SK-N-MC (cell line): ENCODE measurements around the gene GJD3.

Source experiments
- DNase-seq: peaks from one replicate; pipeline ENCODE4 v3.0.0-alpha.2; 2011; ENCODE audit warnings: low read depth, low spot score
- H3K27ac ChIP-seq: fragments of 200-600 bp; sonication (generic); 2 replicates; pipeline ENCODE4 v1.5.1; 2016; ENCODE audit warnings: mixed run types
- H3K36me3 ChIP-seq: fragments of 200-600 bp; sonication (generic); 2 replicates; pipeline ENCODE4 v1.6.1; 2017; ENCODE audit warnings: antibody characterized with exemption, low read length, mixed read lengths; ENCODE audit not compliant: insufficient read depth
- H3K4me3 ChIP-seq: fragments of 200-600 bp; sonication (generic); 2 replicates; pipeline ENCODE4 v1.5.1; 2016
- H3K9ac ChIP-seq: fragments of 200-600 bp; sonication (generic); 2 replicates; pipeline ENCODE4 v1.8.0; 2017; ENCODE audit warnings: mixed run types, mixed read lengths; ENCODE audit not compliant: insufficient read length
- H3K9me3 ChIP-seq: fragments of 200-600 bp; sonication (generic); 2 replicates; pipeline ENCODE4 v1.6.1; 2017; ENCODE audit warnings: low read depth, mild to moderate bottlenecking, antibody characterized with exemption, low read length, moderate library complexity, mixed read lengths
- EZH2 ChIP-seq: fragments of 200-600 bp; sonication (generic); IDR thresholded peaks from one replicate; pipeline ENCODE4 v1.6.1; 2017; ENCODE audit warnings: antibody characterized with exemption
- FOXP2 ChIP-seq: optimal IDR thresholded peaks from 2 replicates; pipeline ENCODE3; 2011; ENCODE audit warnings: mild to moderate bottlenecking, moderate library complexity; ENCODE audit not compliant: insufficient read depth; ENCODE audit errors: extremely low read length, control extremely low read depth
- POLR2AphosphoS5 ChIP-seq: IDR thresholded peaks from 2 replicates; pipeline ENCODE4 v1.6.1; 2012; ENCODE audit warnings: mild to moderate bottlenecking, low read depth, low read length, borderline replicate concordance

The GJD3 gene

GRCh38 chr17:40356990-40357881 is 7.3 kb downstream of the GJD3 start:
- Histone ChIP-seq H3K9ac (no peak overlapping the region), H3K27ac (0 out of 2 replicates have a peak overlapping the region, but pooled peaks have one; percentile 44), H3K4me3 (no peak overlapping the region), H3K9me3 (no peaks in the 10 kb centered on the region), H3K36me3 (peaks cover 26% of the 10 kb centered on the region)
- no peak for DNase-seq
- TF ChIP-seq POLR2AphosphoS5 (no peak), FOXP2 (no peak), EZH2 (no peak)

GRCh38 chr17:40355804-40356758 is 8.5 kb downstream of the GJD3 start:
- Histone ChIP-seq H3K27ac (no peak overlapping the region), H3K9me3 (no peaks in the 10 kb centered on the region), H3K36me3 (peaks cover 33% of the 10 kb centered on the region), H3K4me3 (no peak overlapping the region), H3K9ac (no peak overlapping the region)
- TF ChIP-seq EZH2 (no peak), POLR2AphosphoS5 (no peak), FOXP2 (no peak)
- DNase-seq, result no peak

GRCh38 chr17:40355123-40355803 is 9.3 kb downstream of the GJD3 start:
- Histone ChIP-seq H3K9me3 (no peaks in the 10 kb centered on the region), H3K36me3 (peaks cover 33% of the 10 kb centered on the region), H3K9ac (no peak overlapping the region), H3K27ac (no peak overlapping the region; the same call in 1 of the 2 replicates), H3K4me3 (no peak overlapping the region)
- TF ChIP-seq FOXP2 (no peak), POLR2AphosphoS5 (no peak), EZH2 (no peak)
- DNase-seq, result no peak

- Histone ChIP-seq H3K36me3 (peaks cover 39% of the 10 kb centered on the region), H3K9ac (no peak overlapping the region), H3K4me3 (no peak overlapping the region), H3K9me3 (no peaks in the 10 kb centered on the region), H3K27ac (peak overlapping the region; percentile 21; the same call in 1 of the 2 replicates)
- DNase-seq, result no peak
- TF ChIP-seq EZH2 (no peak), POLR2AphosphoS5 (no peak), FOXP2 (no peak)
Measured at GRCh38 chr17:40354221-40355122, 10.1 kb downstream of the GJD3 start.

- Histone ChIP-seq H3K9ac (no peak overlapping the region), H3K36me3 (peaks cover 39% of the 10 kb centered on the region), H3K4me3 (no peak overlapping the region), H3K9me3 (no peaks in the 10 kb centered on the region), H3K27ac (no peak overlapping the region)
- no peak for DNase-seq
- TF ChIP-seq EZH2 (no peak), POLR2AphosphoS5 (no peak), FOXP2 (no peak)
Measured at GRCh38 chr17:40352779-40353394, 11.7 kb downstream of the GJD3 start.

- no peak overlapping the region for H3K9ac ChIP-seq
Measured at GRCh38 chr17:40352237-40352778, 12.2 kb downstream of the GJD3 start.

More at GRCh38 chr17:40352237-40352778, 12.2 kb downstream of the GJD3 start:
- no peaks in the 10 kb centered on the region for H3K9me3 ChIP-seq
- TF ChIP-seq EZH2 (no peak), POLR2AphosphoS5 (no peak), FOXP2 (no peak)
- no peak for DNase-seq
- no peak overlapping the region for H3K27ac ChIP-seq
- no peak overlapping the region for H3K4me3 ChIP-seq
- peaks cover 39% of the 10 kb centered on the region for H3K36me3 ChIP-seq
